Caco-2 (cell line): ENCODE results near the gene ESPNL. TPM values are rescaled to one million over a fixed set of nuclear protein-coding genes. Genes with fewer than 3 reads are reported as not detected.
A peak's percentile ranks its signal among the peaks of the same experiment; 100 is the strongest.

Experiments used
- BruUV-seq: library from RNA; stranded (reverse); fragments of 400-500 nt; replicated peaks from 2 replicates; lab custom pipeline; 2021; lab: Mats Ljungman, UMichigan
- CTCF ChIA-PET: fragments of 300-600 bp; sonication (Branson Sonifier 250); formaldehyde crosslinking; loops from one replicate; lab custom pipeline; 2022; ENCODE audit warnings: antibody characterized with exemption; lab: Charles Lee
- POLR2A ChIA-PET: fragments of 300-600 bp; sonication (Branson Sonifier 250); formaldehyde crosslinking; loops from one replicate; lab custom pipeline; 2022; ENCODE audit warnings: antibody characterized with exemption; lab: Charles Lee
- DNase-seq, 2 experiments: peaks; one replicate each; pipeline versions ENCODE4 v3.0.0 to v3.0.0-alpha.2; 2020 to 2022
- H3K27me3 ChIP-seq: replicated peaks from 2 replicates; pipeline ENCODE4 v1.6.0; 2011; ENCODE audit warnings: low read length; ENCODE audit not compliant: control insufficient read depth, insufficient read depth
- H3K36me3 ChIP-seq: 2 replicates; pipeline ENCODE4 v1.5.1; 2011; ENCODE audit warnings: low read length; ENCODE audit not compliant: control insufficient read depth, insufficient read depth
- H3K4me1 ChIP-seq: fragments of 250-450 bp; sonication (Bioruptor Pico); 2 replicates; pipeline ENCODE4 v1.5.1; 2020; ENCODE audit warnings: mild to moderate bottlenecking
- H3K4me3 ChIP-seq: 2 replicates; pipeline ENCODE4 v1.5.1; 2011; ENCODE audit warnings: low read depth, mild to moderate bottlenecking, control low read depth, low read length
- H3K9me3 ChIP-seq: fragments of 250-450 bp; sonication (Bioruptor Pico); 2 replicates; pipeline ENCODE4 v1.5.1; 2020; ENCODE audit warnings: mild to moderate bottlenecking, moderate library complexity
- H3K27ac Mint-ChIP-seq: one replicate; pipeline ENCODE4 v1.8.0; 2022; ENCODE audit warnings: mixed read lengths; ENCODE audit not compliant: unreplicated experiment
- H3K27me3 Mint-ChIP-seq: one replicate; pipeline ENCODE4 v1.8.0; 2022; ENCODE audit warnings: mixed read lengths; ENCODE audit not compliant: insufficient read depth, unreplicated experiment
- H3K36me3 Mint-ChIP-seq: one replicate; pipeline ENCODE4 v1.8.0; 2022; ENCODE audit warnings: mild to moderate bottlenecking, mixed read lengths; ENCODE audit not compliant: insufficient read depth, unreplicated experiment
- H3K4me1 Mint-ChIP-seq: one replicate; pipeline ENCODE4 v1.8.0; 2022; ENCODE audit warnings: low read depth, mixed read lengths; ENCODE audit not compliant: unreplicated experiment
- H3K4me3 Mint-ChIP-seq: one replicate; pipeline ENCODE4 v1.8.0; 2022; ENCODE audit warnings: mild to moderate bottlenecking, moderate library complexity, mixed read lengths; ENCODE audit not compliant: unreplicated experiment
- H3K9me3 Mint-ChIP-seq: one replicate; pipeline ENCODE4 v1.8.0; 2022; ENCODE audit warnings: mixed read lengths; ENCODE audit not compliant: unreplicated experiment
- CTCF ChIP-seq, 2 experiments: fragments of 200-600 bp in 1 of 2; IDR thresholded peaks; 1 replicate in 1 of 2; 2 replicates in 1 of 2; pipeline versions ENCODE4 v1.5.1 to v1.8.0; 2011 to 2022; ENCODE audit warnings: antibody characterized with exemption in 1 of 2, control low read depth in 1 of 2, inconsistent platforms in 1 of 2, low read depth in 1 of 2, low read length in 1 of 2, mild to moderate bottlenecking in 1 of 2, moderate library complexity in 1 of 2; ENCODE audit not compliant: insufficient read depth in 1 of 2, severe bottlenecking in 1 of 2, unreplicated experiment in 1 of 2
- intact Hi-C: fragments of 100-400 bp; cut with micrococcal nuclease; formaldehyde crosslinking; loops from one replicate; pipeline ENCODE4 v1.10.0; 2022; ENCODE audit not compliant: unreplicated experiment
- total RNA-seq: library from RNA; stranded (reverse); gene quantifications from 2 replicates; pipeline ENCODE4 v1.2.3, GENCODE V29; 2022

The ESPNL gene
- total RNA-seq, 1 experiment from 2014 or later: not detected

- H3K4me1 ChIP-seq: no peaks in the 10 kb centered on the region
- no peak for TF ChIP-seq CTCF (IDR thresholded peaks at IDR 0.05; ENCODE audit: insufficient read depth in 1 of 2, low read depth in 1 of 2, low read length in 1 of 2, severe bottlenecking in 1 of 2, unreplicated experiment in 1 of 2)
- no peaks in the 10 kb centered on the region for H3K4me1 Mint-ChIP-seq
- no peak for DNase-seq
- no peaks in the 10 kb centered on the region for H3K36me3 Mint-ChIP-seq
- no peaks in the 10 kb centered on the region for H3K9me3 Mint-ChIP-seq
- no peaks in the 10 kb centered on the region for H3K36me3 ChIP-seq
- intact Hi-C loops: no loop called here
- no peaks in the 10 kb centered on the region for H3K27me3 Mint-ChIP-seq
- no peak within 1 kb of the TSS for H3K4me3 Mint-ChIP-seq
- H3K4me3 ChIP-seq: no peak within 1 kb of the TSS
- no peaks in the 10 kb centered on the region for H3K27me3 ChIP-seq
- no peak within 1 kb of the TSS for H3K27ac Mint-ChIP-seq
- no TSS peak for BruUV-seq
- ChIA-PET CTCF (interaction anchor here (0.6 kb wide), 1 partner anchor 78 kb away, joined by 3 read pairs; no protein-coding TSS in a partner anchor), POLR2A (no interaction called here)
- H3K9me3 ChIP-seq: no peaks in the 10 kb centered on the region
Observed at GRCh38 chr2:238138331-238139195, 38.4 kb downstream of the ESPNL start, which contains the start of gene KLHL30. KLHL30 (plus strand) TSS chr2:238138668; CDS start chr2:238140755, 2,087 bp downstream.

GRCh38 chr2:238139196-238140039, 39.3 kb downstream of the ESPNL start:
- Histone ChIP-seq H3K4me1 (no peaks in the 10 kb centered on the region), H3K36me3 (no peaks in the 10 kb centered on the region), H3K9me3 (no peaks in the 10 kb centered on the region), H3K27me3 (no peaks in the 10 kb centered on the region), H3K4me3 (no peak overlapping the region)
- Mint-ChIP-seq H3K36me3 (no peaks in the 10 kb centered on the region), H3K4me3 (no peak overlapping the region), H3K9me3 (no peaks in the 10 kb centered on the region), H3K4me1 (no peaks in the 10 kb centered on the region), H3K27ac (no peak overlapping the region), H3K27me3 (no peaks in the 10 kb centered on the region)
- ChIA-PET POLR2A (no interaction called here), CTCF (interaction anchor here (0.6 kb wide), 1 partner anchor 79 kb away, joined by 3 read pairs; no protein-coding TSS in a partner anchor)
- no peak for DNase-seq
- peak in 1 of 2 experiments; percentile 22 for TF ChIP-seq CTCF (IDR thresholded peaks at IDR 0.05; ENCODE audit: insufficient read depth in 1 of 2, low read depth in 1 of 2, low read length in 1 of 2, severe bottlenecking in 1 of 2, unreplicated experiment in 1 of 2)
- BruUV-seq: no TSS peak
- intact Hi-C loops: no loop called here

- DNase-seq: no peak
- CTCF ChIA-PET: no interaction called here
- no peak overlapping the region for H3K27ac Mint-ChIP-seq
- POLR2A ChIA-PET: no interaction called here
- H3K36me3 ChIP-seq: no peaks in the 10 kb centered on the region
- no peaks in the 10 kb centered on the region for H3K4me1 Mint-ChIP-seq
- H3K4me1 ChIP-seq: no peaks in the 10 kb centered on the region
- H3K4me3 ChIP-seq: no peak overlapping the region
- H3K36me3 Mint-ChIP-seq: no peaks in the 10 kb centered on the region
- H3K27me3 Mint-ChIP-seq: no peaks in the 10 kb centered on the region
- BruUV-seq: no TSS peak
- TF ChIP-seq CTCF (IDR thresholded peaks at IDR 0.05; ENCODE audit: insufficient read depth in 1 of 2, low read depth in 1 of 2, low read length in 1 of 2, severe bottlenecking in 1 of 2, unreplicated experiment in 1 of 2): no peak
- intact Hi-C loops: no loop called here
- H3K9me3 ChIP-seq: no peaks in the 10 kb centered on the region
- no peaks in the 10 kb centered on the region for H3K27me3 ChIP-seq
- H3K9me3 Mint-ChIP-seq: no peaks in the 10 kb centered on the region
- H3K4me3 Mint-ChIP-seq: no peak overlapping the region
Observed at GRCh38 chr2:238140040-238140439, 39.9 kb downstream of the ESPNL start.
